HEK293 (cell line): ENCODE data around the gene ANO2.
A peak's percentile ranks its signal among the peaks of the same experiment; 100 is the strongest.

ENCODE experiments used
- CTCF ChIA-PET: fragments of 350-600 bp; formaldehyde crosslinking; extraction: SDS; loops from one replicate; lab custom pipeline; 2021; ENCODE audit warnings: antibody characterized with exemption; lab: Yijun Ruan, JAX
- POLR2A ChIA-PET: fragments of 300-600 bp; formaldehyde crosslinking; extraction: SDS; loops from one replicate; lab custom pipeline; 2020; ENCODE audit warnings: antibody characterized with exemption, inconsistent platforms; lab: Yijun Ruan, JAX
- H3K27ac ChIP-seq: fragments of 200-500 bp; sonication (Bioruptor generic); 2 replicates; pipeline ENCODE4 v1.5.1; 2014; ENCODE audit warnings: low read depth, low read length, control low read depth, inconsistent platforms; ENCODE audit errors: extremely low read depth
- H3K36me3 ChIP-seq, 2 experiments: fragments of 200-500 bp in 1 of 2; sonication (Bioruptor generic) in 1 of 2; 1 replicate in 1 of 2; 2 replicates in 1 of 2; pipeline ENCODE4 v1.5.1; 2014 to 2017; ENCODE audit warnings: inconsistent platforms in 2 of 2, low read length in 2 of 2; ENCODE audit not compliant: control insufficient read depth in 2 of 2, insufficient read depth in 1 of 2
- H3K4me1 ChIP-seq: fragments of 200-500 bp; sonication (Bioruptor generic); 2 replicates; pipeline ENCODE4 v1.5.1; 2014; ENCODE audit warnings: mild to moderate bottlenecking, low read length, inconsistent platforms; ENCODE audit not compliant: control insufficient read depth, insufficient read depth
- H3K4me3 ChIP-seq: 2 replicates; pipeline ENCODE4 v1.5.1; 2011; ENCODE audit warnings: low read depth, mild to moderate bottlenecking, control low read depth, low read length, moderate library complexity
- H3K9me3 ChIP-seq: fragments of 200-500 bp; sonication (Bioruptor generic); 2 replicates; pipeline ENCODE4 v1.5.1; 2014; ENCODE audit warnings: low read depth, low read length, inconsistent platforms; ENCODE audit not compliant: control insufficient read depth, insufficient read depth
- EGR2 ChIP-seq: fragments of 450-650 bp; formaldehyde crosslinking; IDR thresholded peaks from 2 replicates; pipeline ENCODE4 v1.5.1; 2016; ENCODE audit warnings: low read depth, missing biosample characterization, missing genetic modification characterization
- FEZF1 ChIP-seq: fragments of 450-650 bp; formaldehyde crosslinking; IDR thresholded peaks from 2 replicates; pipeline ENCODE4 v1.5.1; 2016; ENCODE audit warnings: missing biosample characterization, missing genetic modification characterization
- OVOL3 ChIP-seq: fragments of 450-650 bp; formaldehyde crosslinking; IDR thresholded peaks from 2 replicates; pipeline ENCODE4 v1.5.1; 2016; ENCODE audit warnings: missing biosample characterization, missing genetic modification characterization
- TCF7L2 ChIP-seq: IDR thresholded peaks from 2 replicates; pipeline ENCODE4 v1.6.1; 2011; ENCODE audit warnings: low read depth, mild to moderate bottlenecking, inconsistent platforms, low read length, moderate library complexity, borderline replicate concordance
- ZNF155 ChIP-seq: fragments of 450-650 bp; formaldehyde crosslinking; IDR thresholded peaks from 2 replicates; pipeline ENCODE4 v1.5.1; 2016; ENCODE audit warnings: missing biosample characterization, missing genetic modification characterization
- ZNF202 ChIP-seq: fragments of 450-650 bp; formaldehyde crosslinking; IDR thresholded peaks from 2 replicates; pipeline ENCODE4 v1.5.1; 2016; ENCODE audit warnings: missing biosample characterization, missing genetic modification characterization, borderline replicate concordance
- ZNF274 ChIP-seq, 2 experiments: fragments of 200-500 bp in 1 of 2; fragments of 450-650 bp in 1 of 2; sonication (Bioruptor generic) in 1 of 2; formaldehyde crosslinking in 1 of 2; IDR thresholded peaks; 2 replicates each; pipeline versions ENCODE4 v1.5.1 to v1.6.1; 2014 to 2016; ENCODE audit warnings: borderline replicate concordance in 1 of 2, inconsistent platforms in 1 of 2, low read length in 1 of 2, missing biosample characterization in 1 of 2, missing genetic modification characterization in 1 of 2
- ZNF280C ChIP-seq: fragments of 450-650 bp; formaldehyde crosslinking; IDR thresholded peaks from 2 replicates; pipeline ENCODE4 v1.5.1; 2016; ENCODE audit warnings: missing biosample characterization, missing genetic modification characterization
- ZNF366 ChIP-seq: fragments of 450-650 bp; formaldehyde crosslinking; conservative IDR thresholded peaks from 2 replicates; pipeline ENCODE4 v1.5.1; 2016; ENCODE audit warnings: missing biosample characterization, missing genetic modification characterization
- ZNF37A ChIP-seq: fragments of 450-650 bp; IDR thresholded peaks from 2 replicates; pipeline ENCODE4 v1.5.1; 2018; ENCODE audit warnings: missing biosample characterization, missing genetic modification characterization
- ZNF501 ChIP-seq: fragments of 450-650 bp; formaldehyde crosslinking; IDR thresholded peaks from 2 replicates; pipeline ENCODE4 v1.5.1; 2016; ENCODE audit warnings: missing biosample characterization, missing genetic modification characterization
- ZNF548 ChIP-seq: fragments of 450-650 bp; formaldehyde crosslinking; IDR thresholded peaks from 2 replicates; pipeline ENCODE4 v1.5.1; 2016; ENCODE audit warnings: missing biosample characterization, missing genetic modification characterization
- ZNF555 ChIP-seq: fragments of 450-650 bp; formaldehyde crosslinking; conservative IDR thresholded peaks from 2 replicates; pipeline ENCODE4 v1.5.1; 2017; ENCODE audit warnings: missing biosample characterization, mild to moderate bottlenecking, missing genetic modification characterization, inconsistent platforms
- ZNF792 ChIP-seq: fragments of 450-650 bp; formaldehyde crosslinking; IDR thresholded peaks from 2 replicates; pipeline ENCODE4 v1.5.1; 2016; ENCODE audit warnings: missing biosample characterization, missing genetic modification characterization
- ZSCAN4 ChIP-seq: fragments of 450-650 bp; formaldehyde crosslinking; IDR thresholded peaks from 2 replicates; pipeline ENCODE4 v1.5.1; 2017; ENCODE audit warnings: missing biosample characterization, missing genetic modification characterization
- ZXDB ChIP-seq: fragments of 450-650 bp; formaldehyde crosslinking; IDR thresholded peaks from 2 replicates; pipeline ENCODE4 v1.5.1; 2016; ENCODE audit warnings: missing biosample characterization, missing genetic modification characterization

The ANO2 gene

GRCh38 chr12:5924342-5924741, 20.7 kb downstream of the ANO2 start:
- TF ChIP-seq ZNF555 (tag by site-specific recombination), result no peak
- no peak for TF ChIP-seq ZNF280C (tag by site-specific recombination)
- no peak for TF ChIP-seq ZNF548 (tag by site-specific recombination)
- TF ChIP-seq FEZF1 (tag by site-specific recombination), result no peak
- TF ChIP-seq ZXDB (tag by site-specific recombination), result no peak
- no peak for TF ChIP-seq ZNF366 (tag by site-specific recombination)
- no peak for TF ChIP-seq TCF7L2
- TF ChIP-seq ZNF501 (tag by site-specific recombination), result no peak
- TF ChIP-seq ZNF37A (tag by site-specific recombination), result no peak
- no peak for TF ChIP-seq ZNF792
- TF ChIP-seq, all 188 proteins: peak for 0
- CTCF ChIA-PET, result interaction anchor here (0.6 kb wide), 1 partner anchor 116 kb away, joined by 3 read pairs; no protein-coding TSS in a partner anchor
- no peak overlapping the region for H3K27ac ChIP-seq
- POLR2A ChIA-PET, result no interaction called here
- H3K4me3 ChIP-seq, result no peak overlapping the region
- no peaks in the 10 kb centered on the region for H3K4me1 ChIP-seq
- H3K36me3 ChIP-seq, result no peaks in the 10 kb centered on the region
- no peaks in the 10 kb centered on the region for H3K9me3 ChIP-seq

GRCh38 chr12:5923751-5924150, 21.3 kb downstream of the ANO2 start:
- CTCF ChIA-PET, result interaction anchor here (0.6 kb wide), 1 partner anchor 117 kb away, joined by 3 read pairs; no protein-coding TSS in a partner anchor
- Histone ChIP-seq H3K27ac (no peak overlapping the region), H3K4me1 (no peaks in the 10 kb centered on the region), H3K4me3 (no peak overlapping the region), H3K9me3 (no peaks in the 10 kb centered on the region), H3K36me3 (no peaks in the 10 kb centered on the region)
- POLR2A ChIA-PET, result no interaction called here
- no peak for TF ChIP-seq EGR2 (tag by site-specific recombination)
- no peak for TF ChIP-seq ZNF274 (IDR thresholded peaks at IDR 0.05; ENCODE audit: low read length)
- no peak for TF ChIP-seq ZNF274 (tag by site-specific recombination; IDR thresholded peaks at IDR 0.05; ENCODE audit: borderline replicate concordance)

GRCh38 chr12:5923043-5923605, 21.9 kb downstream of the ANO2 start:
- CTCF ChIA-PET, result interaction anchor here (0.7 kb wide), 1 partner anchor 356 kb away, joined by 3 read pairs; no protein-coding TSS in a partner anchor
- TF ChIP-seq ZNF202 (tag by site-specific recombination) (no peak), ZSCAN4 (tag by site-specific recombination) (peak; percentile 93), ZNF155 (tag by site-specific recombination) (no peak), OVOL3 (tag by site-specific recombination) (no peak)
- POLR2A ChIA-PET, result no interaction called here

More at GRCh38 chr12:5923043-5923605, 21.9 kb downstream of the ANO2 start:
- H3K9me3 ChIP-seq, result no peaks in the 10 kb centered on the region
- H3K36me3 ChIP-seq, result no peaks in the 10 kb centered on the region
- no peak overlapping the region for H3K4me3 ChIP-seq
- H3K4me1 ChIP-seq, result no peaks in the 10 kb centered on the region
- no peak overlapping the region for H3K27ac ChIP-seq
